ENCODE measurements around the gene LRRC4B. TPM values are rescaled to one million over a fixed set of nuclear protein-coding genes. Genes with fewer than 3 reads are reported as not detected.

The LRRC4B gene
- total RNA-seq, 2 experiments from 2014 or later, result not detected

DNA sequence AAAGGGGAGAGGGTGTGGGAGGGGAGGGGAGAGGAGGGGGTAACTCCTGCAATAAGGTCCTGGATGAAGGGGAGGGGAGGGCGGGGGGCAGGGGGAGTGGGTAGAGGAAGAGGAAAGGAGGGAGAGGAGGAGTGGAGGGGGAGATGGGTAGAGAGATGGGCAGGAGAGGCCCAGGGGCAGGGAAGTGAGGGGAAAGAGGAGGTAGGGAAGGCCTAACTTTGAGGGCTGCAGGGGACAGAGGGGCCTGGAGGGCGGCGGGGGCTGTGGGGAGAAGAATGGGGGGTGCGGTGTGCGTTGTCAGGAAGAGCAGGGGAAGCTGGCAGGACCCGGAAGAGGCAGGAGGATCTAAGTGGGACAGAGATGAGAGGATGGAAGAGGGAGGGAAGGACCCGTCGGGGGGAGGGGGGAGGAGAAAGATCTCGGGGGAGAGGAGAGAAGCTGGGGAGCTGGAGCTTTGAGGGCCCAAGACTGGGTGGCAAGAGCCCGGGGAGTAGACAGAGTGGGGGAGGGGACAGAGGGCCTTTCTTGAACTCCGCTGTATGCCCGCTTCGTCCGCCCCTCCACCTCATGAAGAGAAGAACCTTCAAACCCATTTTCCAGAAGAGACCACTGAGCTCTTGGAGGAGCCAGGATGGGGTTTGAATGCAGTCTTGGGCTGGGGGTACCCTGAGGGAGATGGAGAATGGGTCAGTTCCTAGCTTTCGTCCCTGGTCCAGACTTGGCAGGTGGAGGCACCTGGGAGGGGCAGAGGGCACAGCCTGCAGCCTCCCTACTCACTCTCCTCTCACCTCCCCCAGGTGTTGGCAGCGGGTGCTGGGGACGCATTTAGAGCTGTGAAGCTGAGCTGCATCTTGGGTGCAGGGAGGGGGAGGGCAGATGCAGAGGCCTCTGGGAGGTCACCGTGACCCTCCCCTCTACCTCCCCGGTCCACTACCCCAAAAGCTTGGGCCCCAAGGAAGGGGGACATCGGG is 778 bp upstream of the LRRC4B start:
- CTCF ChIA-PET, result interaction anchor here (1.0 kb wide), 1 partner anchor 32 kb away, joined by 3 read pairs; no protein-coding TSS in a partner anchor
- intact Hi-C loops (cut with DNase I, micrococcal nuclease), result no loop called here
- DNase-seq, result no peak
- no peak overlapping the region for H3K27ac Mint-ChIP-seq
- H3K36me3 Mint-ChIP-seq (ENCODE audit: low read depth), result no peaks in the 10 kb centered on the region
- ATAC-seq, result no peak
- peaks cover 31% of the 10 kb centered on the region for H3K27me3 Mint-ChIP-seq
- no peaks in the 10 kb centered on the region for H3K9me3 Mint-ChIP-seq (ENCODE audit: low read depth)
- POLR2A ChIA-PET, result no interaction called here
- no peak overlapping the region for H3K4me3 Mint-ChIP-seq
- peaks cover 20% of the 10 kb centered on the region for H3K4me1 Mint-ChIP-seq

- H3K9me3 Mint-ChIP-seq (ENCODE audit: low read depth), result no peaks in the 10 kb centered on the region
- no peak for DNase-seq
- H3K27me3 Mint-ChIP-seq, result peaks cover 44% of the 10 kb centered on the region
- peaks cover 20% of the 10 kb centered on the region for H3K4me1 Mint-ChIP-seq
- ChIA-PET CTCF (no interaction called here), POLR2A (no interaction called here)
- H3K36me3 Mint-ChIP-seq (ENCODE audit: low read depth), result no peaks in the 10 kb centered on the region
- H3K4me3 Mint-ChIP-seq, result no peak overlapping the region
- H3K27ac Mint-ChIP-seq, result no peak overlapping the region
- no peak for ATAC-seq
- intact Hi-C loops (cut with DNase I, micrococcal nuclease), result no loop called here
Measured at GRCh38 chr19:50567052-50567841, 988 bp downstream of the LRRC4B start.

DNA sequence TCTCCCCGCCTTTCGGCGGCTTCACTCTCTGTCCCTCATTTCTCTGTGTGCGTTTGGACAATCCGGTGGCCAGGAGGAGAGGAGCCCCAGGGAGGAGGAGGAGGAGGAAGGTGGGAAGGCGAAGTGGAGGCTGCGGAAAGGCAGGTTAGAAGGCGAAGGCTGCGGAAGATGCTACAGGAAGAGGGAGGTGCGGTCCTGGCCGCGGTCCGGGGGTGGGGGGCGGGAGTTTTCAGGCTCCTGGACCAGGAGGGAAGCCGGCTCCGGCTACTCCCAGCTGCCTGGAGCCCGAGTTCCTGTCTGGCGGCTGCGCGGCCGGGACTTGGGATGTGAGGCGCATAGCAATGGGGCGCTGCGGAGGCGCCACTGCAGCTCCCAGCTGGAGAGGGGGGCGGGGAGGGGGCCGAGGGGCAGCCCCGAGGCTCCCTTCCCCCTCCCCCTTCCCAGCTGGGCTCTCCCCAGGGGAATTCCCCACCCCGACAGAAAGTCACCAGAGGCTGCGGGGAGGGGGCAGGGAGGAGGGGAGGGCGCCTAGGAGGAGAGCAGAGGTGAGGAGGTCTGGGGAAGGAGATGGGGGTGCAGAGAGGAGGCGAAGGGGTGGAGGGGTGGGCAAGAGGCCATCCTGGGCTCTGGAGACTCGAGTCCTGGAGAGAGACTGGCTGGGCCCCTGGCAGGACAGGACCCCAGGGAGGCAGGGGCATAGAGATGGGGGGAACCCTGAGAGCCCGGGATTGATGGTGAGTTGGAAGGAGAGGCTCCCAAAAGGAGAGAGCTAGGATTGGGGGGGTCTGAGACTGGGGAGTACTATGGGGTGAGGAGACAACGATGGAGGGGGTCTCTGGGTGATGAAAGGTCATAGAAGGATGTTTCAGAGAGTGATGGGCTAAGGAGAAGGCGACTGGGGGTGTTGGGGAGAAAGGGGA is 2.0 kb downstream of the LRRC4B start:
- H3K4me1 Mint-ChIP-seq, result peaks cover 20% of the 10 kb centered on the region
- peak overlapping the region; percentile 53 for H3K4me3 Mint-ChIP-seq
- intact Hi-C loops (cut with DNase I, micrococcal nuclease), result no loop called here
- no peaks in the 10 kb centered on the region for H3K36me3 Mint-ChIP-seq (ENCODE audit: low read depth)
- ATAC-seq (peak; percentile 73), DNase-seq (peak; percentile 76)
- ChIA-PET POLR2A (no interaction called here), CTCF (interaction anchor here (0.5 kb wide), 1 partner anchor 105 kb away, joined by 3 read pairs; no protein-coding TSS in a partner anchor)
- H3K27me3 Mint-ChIP-seq, result peaks cover 44% of the 10 kb centered on the region
- H3K9me3 Mint-ChIP-seq (ENCODE audit: low read depth), result no peaks in the 10 kb centered on the region
- H3K27ac Mint-ChIP-seq, result no peak overlapping the region

DNA sequence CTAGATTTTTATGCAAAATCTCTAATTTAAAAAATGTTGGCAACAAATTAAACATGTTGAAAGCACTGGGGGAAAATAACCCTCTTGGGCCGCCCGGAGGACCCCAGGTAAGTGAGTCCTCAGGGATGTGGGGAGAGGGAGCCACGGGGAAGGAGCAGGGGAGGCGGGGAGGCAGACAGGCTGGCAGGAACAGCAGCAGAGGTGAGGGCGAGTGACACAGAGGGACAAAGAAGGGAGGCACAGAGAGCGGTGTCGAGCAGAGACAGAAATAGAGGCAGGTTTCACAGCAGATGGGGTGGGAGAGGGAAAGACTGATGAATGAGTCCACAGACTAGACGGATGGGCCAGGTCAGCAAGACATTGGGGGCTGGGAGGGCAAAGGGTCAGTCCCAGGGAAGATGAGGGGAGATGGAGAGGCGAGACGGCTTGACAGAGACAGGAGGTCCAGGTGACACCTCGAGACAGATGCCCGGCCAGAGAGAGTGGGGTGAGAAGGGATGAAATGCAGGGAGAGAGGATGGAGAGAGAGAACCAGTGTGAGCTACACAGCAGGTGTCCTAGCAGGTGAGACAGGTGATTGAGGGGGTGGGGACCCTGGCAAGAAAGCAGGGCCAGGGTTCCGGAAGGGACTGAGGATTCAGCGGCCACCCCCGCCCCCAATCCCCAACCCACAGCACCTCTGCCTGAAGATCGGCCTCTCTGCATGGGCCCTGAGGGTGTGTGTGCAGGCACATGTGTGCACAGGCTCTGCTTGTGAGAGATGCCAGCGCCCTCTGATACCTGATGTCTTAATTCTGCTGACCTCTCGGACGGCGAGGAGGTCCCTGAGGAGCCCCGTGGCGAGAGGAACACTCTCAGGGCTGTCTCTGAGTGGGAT is 3.8 kb downstream of the LRRC4B start:
- Mint-ChIP-seq H3K36me3 (ENCODE audit: low read depth) (no peaks in the 10 kb centered on the region), H3K4me3 (no peak overlapping the region), H3K27me3 (peaks cover 45% of the 10 kb centered on the region), H3K9me3 (ENCODE audit: low read depth) (no peaks in the 10 kb centered on the region), H3K27ac (no peak overlapping the region), H3K4me1 (peaks cover 20% of the 10 kb centered on the region)
- ChIA-PET CTCF (interaction anchor here (1.4 kb wide), 1 partner anchor 8 kb away, joined by 3 read pairs; no protein-coding TSS in a partner anchor), POLR2A (no interaction called here)
- intact Hi-C loops (cut with DNase I, micrococcal nuclease), result no loop called here
- ATAC-seq, result no peak
- no peak for DNase-seq

- Mint-ChIP-seq H3K27me3 (peaks cover 43% of the 10 kb centered on the region), H3K36me3 (ENCODE audit: low read depth) (no peaks in the 10 kb centered on the region), H3K4me3 (no peak overlapping the region), H3K9me3 (ENCODE audit: low read depth) (no peaks in the 10 kb centered on the region), H3K27ac (no peak overlapping the region), H3K4me1 (peaks cover 20% of the 10 kb centered on the region)
- intact Hi-C loops (cut with DNase I, micrococcal nuclease), result no loop called here
- DNase-seq (no peak), ATAC-seq (no peak)
- ChIA-PET POLR2A (no interaction called here), CTCF (no interaction called here)
Measured at GRCh38 chr19:50563597-50563996, 4.6 kb downstream of the LRRC4B start.

GRCh38 chr19:50562996-50563395 is 5.2 kb downstream of the LRRC4B start:
- intact Hi-C loops (cut with DNase I, micrococcal nuclease), result no loop called here
- DNase-seq (no peak), ATAC-seq (no peak)
- Mint-ChIP-seq H3K27me3 (peaks cover 48% of the 10 kb centered on the region), H3K9me3 (ENCODE audit: low read depth) (no peaks in the 10 kb centered on the region), H3K36me3 (ENCODE audit: low read depth) (no peaks in the 10 kb centered on the region), H3K4me3 (no peak overlapping the region), H3K27ac (no peak overlapping the region), H3K4me1 (peaks cover 20% of the 10 kb centered on the region)
- ChIA-PET CTCF (no interaction called here), POLR2A (no interaction called here)

DNA sequence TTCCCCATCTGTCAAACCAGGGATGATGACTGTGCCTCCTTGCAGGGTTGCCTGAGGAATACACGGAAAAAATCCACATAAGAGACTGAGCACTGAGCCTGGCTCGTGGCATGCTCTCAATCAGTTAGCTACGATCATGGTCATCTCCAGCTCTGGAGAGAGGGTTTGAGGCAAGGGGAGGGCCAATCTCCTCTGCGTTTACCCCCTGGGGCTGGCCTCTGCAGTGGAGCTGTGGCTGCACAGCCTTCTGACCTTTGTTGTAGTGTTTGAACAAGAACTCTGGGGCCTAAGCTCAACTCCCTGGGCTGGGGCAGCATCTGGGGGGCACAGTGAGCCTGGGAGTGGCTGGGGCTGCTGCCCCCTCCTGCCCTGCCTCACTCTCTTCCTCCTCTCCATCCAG is 5.9 kb downstream of the LRRC4B start:
- ChIA-PET POLR2A (no interaction called here), CTCF (no interaction called here)
- Mint-ChIP-seq H3K27ac (no peak overlapping the region), H3K27me3 (peaks cover 51% of the 10 kb centered on the region), H3K36me3 (ENCODE audit: low read depth) (no peaks in the 10 kb centered on the region), H3K9me3 (ENCODE audit: low read depth) (no peaks in the 10 kb centered on the region), H3K4me3 (no peak overlapping the region), H3K4me1 (peaks cover 18% of the 10 kb centered on the region)
- DNase-seq (no peak), ATAC-seq (no peak)
- intact Hi-C loops (cut with DNase I, micrococcal nuclease), result no loop called here

- no peaks in the 10 kb centered on the region for H3K36me3 Mint-ChIP-seq (ENCODE audit: low read depth)
- no peak overlapping the region for H3K4me3 Mint-ChIP-seq
- intact Hi-C loops (cut with DNase I, micrococcal nuclease), result loop anchor here in 1 of 2 experiments (5.0 kb wide), 1 partner anchor 72 kb away; no protein-coding TSS in a partner anchor
- H3K27me3 Mint-ChIP-seq, result peaks cover 46% of the 10 kb centered on the region
- DNase-seq (no peak), ATAC-seq (no peak)
- ChIA-PET CTCF (interaction anchor here (0.9 to 1.0 kb wide), 2 partner anchors 13 to 22 kb away, joined by 4 read pairs; no protein-coding TSS in a partner anchor), POLR2A (no interaction called here)
- no peaks in the 10 kb centered on the region for H3K9me3 Mint-ChIP-seq (ENCODE audit: low read depth)
- peaks cover 2% of the 10 kb centered on the region for H3K4me1 Mint-ChIP-seq
- H3K27ac Mint-ChIP-seq, result no peak overlapping the region
Measured at GRCh38 chr19:50559636-50560035, 8.6 kb downstream of the LRRC4B start.

DNA sequence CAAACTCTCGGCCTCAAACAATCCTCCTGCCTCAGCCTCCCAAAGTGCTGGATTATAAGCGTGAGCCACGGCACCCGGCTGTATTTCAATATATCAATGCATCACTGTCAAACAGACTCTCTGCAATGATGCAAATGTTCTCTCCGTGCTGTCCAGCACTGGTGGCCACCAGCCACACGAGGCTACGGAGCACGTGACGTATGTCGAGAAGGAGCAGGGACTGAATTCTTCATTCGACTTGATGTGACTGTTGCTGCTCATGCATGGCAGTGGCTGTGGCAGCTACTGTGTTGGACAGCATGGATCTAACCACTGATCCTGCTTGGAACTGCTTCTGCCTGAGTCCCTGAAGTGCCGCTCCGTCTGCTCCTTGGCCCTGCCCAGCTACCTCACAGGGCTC is 9.8 kb downstream of the LRRC4B start:
- Mint-ChIP-seq H3K36me3 (ENCODE audit: low read depth) (no peaks in the 10 kb centered on the region), H3K9me3 (ENCODE audit: low read depth) (no peaks in the 10 kb centered on the region), H3K27me3 (peaks cover 43% of the 10 kb centered on the region), H3K4me1 (peaks cover 2% of the 10 kb centered on the region), H3K4me3 (no peak overlapping the region), H3K27ac (no peak overlapping the region)
- ChIA-PET POLR2A (no interaction called here), CTCF (interaction anchor here (1.9 to 4.5 kb wide), 3 partner anchors 21 to 26 kb away, joined by 6 to 45 read pairs (median 8); no protein-coding TSS in a partner anchor)
- intact Hi-C loops (cut with DNase I, micrococcal nuclease), result loop anchor here in 1 of 2 experiments (5.0 kb wide), 1 partner anchor 71 kb away; no protein-coding TSS in a partner anchor
- ATAC-seq, result no peak
- DNase-seq, result no peak

GRCh38 chr19:50558039-50558438 is 10.2 kb downstream of the LRRC4B start:
- Mint-ChIP-seq H3K27me3 (peaks cover 45% of the 10 kb centered on the region), H3K27ac (no peak overlapping the region), H3K36me3 (ENCODE audit: low read depth) (no peaks in the 10 kb centered on the region), H3K9me3 (ENCODE audit: low read depth) (no peaks in the 10 kb centered on the region), H3K4me1 (peaks cover 2% of the 10 kb centered on the region), H3K4me3 (no peak overlapping the region)
- CTCF ChIA-PET, result interaction anchor here (1.9 to 4.5 kb wide), 3 partner anchors 20 to 26 kb away, joined by 6 to 45 read pairs (median 8); no protein-coding TSS in a partner anchor
- POLR2A ChIA-PET, result no interaction called here
- ATAC-seq (no peak), DNase-seq (no peak)
- intact Hi-C loops (cut with DNase I, micrococcal nuclease), result loop anchor here in 1 of 2 experiments (5.0 kb wide), 1 partner anchor 71 kb away; no protein-coding TSS in a partner anchor

Measured in activated CD4-positive, alpha-beta T cell treated with anti-CD3 and anti-CD28 coated beads for 36 hours (primary cell).